Activated B cell treated with CpG ODN at 0.5 μM for 24 hours (primary cell): ENCODE results near the gene PAWR. TPM values are rescaled to one million over a fixed set of nuclear protein-coding genes. Genes with fewer than 3 reads are reported as not detected.

Source experiments
- ATAC-seq: fragments of 200-7000 bp; cut with Tn5 transposase; one replicate; pipeline ENCODE4 v1.10.0; 2021; ENCODE audit warnings: low read depth, mild to moderate bottlenecking, moderate library complexity
- CTCF ChIA-PET: fragments of 350-600 bp; sonication (Branson Sonifier 250); formaldehyde crosslinking; loops from one replicate; lab custom pipeline; 2021; ENCODE audit warnings: antibody characterized with exemption; lab: Charles Lee
- POLR2A ChIA-PET: fragments of 350-600 bp; sonication (Branson Sonifier 250); formaldehyde crosslinking; loops from one replicate; lab custom pipeline; 2021; ENCODE audit warnings: antibody characterized with exemption; lab: Charles Lee
- DNase-seq: peaks from one replicate; pipeline ENCODE4 v3.0.0; 2022
- H3K27ac Mint-ChIP-seq: one replicate; pipeline ENCODE4 v1.8.0; 2020; ENCODE audit warnings: mixed read lengths
- H3K27me3 Mint-ChIP-seq: one replicate; pipeline ENCODE4 v1.8.0; 2021; ENCODE audit warnings: mixed read lengths
- H3K36me3 Mint-ChIP-seq: one replicate; pipeline ENCODE4 v1.8.0; 2021; ENCODE audit warnings: low read depth, mixed read lengths
- H3K4me1 Mint-ChIP-seq: one replicate; pipeline ENCODE4 v1.8.0; 2021; ENCODE audit warnings: mixed read lengths
- H3K4me3 Mint-ChIP-seq: one replicate; pipeline ENCODE4 v1.8.0; 2020; ENCODE audit warnings: mild to moderate bottlenecking, mixed read lengths
- H3K9me3 Mint-ChIP-seq: one replicate; pipeline ENCODE4 v1.8.0; 2020; ENCODE audit warnings: mixed read lengths
- CTCF ChIP-seq: fragments of 200-600 bp; IDR thresholded peaks from one replicate; pipeline ENCODE4 v1.8.0; 2022; ENCODE audit warnings: antibody characterized with exemption, mild to moderate bottlenecking
- intact Hi-C: fragments of 100-400 bp; cut with micrococcal nuclease; formaldehyde crosslinking; loops from one replicate; pipeline ENCODE4 v1.15.1; 2024
- total RNA-seq: library from RNA; stranded (reverse); gene quantifications from 2 replicates; pipeline ENCODE4 v1.2.3, GENCODE V29; 2022

Gene PAWR
- total RNA-seq, 1 donor from 2014 or later: 53.1 TPM

GRCh38 chr12:79597910-79598309 is 92.9 kb downstream of the PAWR start:
- ATAC-seq: no peak

GRCh38 chr12:79596719-79597350 is 93.9 kb downstream of the PAWR start:
- Mint-ChIP-seq H3K27me3 (no peaks in the 10 kb centered on the region), H3K27ac (no peak overlapping the region), H3K4me1 (no peaks in the 10 kb centered on the region), H3K36me3 (peaks cover 22% of the 10 kb centered on the region), H3K4me3 (no peak overlapping the region), H3K9me3 (no peaks in the 10 kb centered on the region)
- ChIA-PET POLR2A (no interaction called here), CTCF (no interaction called here)
- DNase-seq: no peak
- no peak for TF ChIP-seq CTCF
- no peak for ATAC-seq
- intact Hi-C loops: no loop called here

More at GRCh38 chr12:79597910-79598309, 92.9 kb downstream of the PAWR start:
- no peak for TF ChIP-seq CTCF
- Mint-ChIP-seq H3K27me3 (no peaks in the 10 kb centered on the region), H3K4me1 (no peaks in the 10 kb centered on the region), H3K36me3 (peaks cover 19% of the 10 kb centered on the region), H3K9me3 (no peaks in the 10 kb centered on the region), H3K27ac (no peak overlapping the region), H3K4me3 (no peak overlapping the region)
- intact Hi-C loops: no loop called here
- DNase-seq: no peak
- ChIA-PET POLR2A (no interaction called here), CTCF (no interaction called here)

GRCh38 chr12:79595273-79595672 is 95.5 kb downstream of the PAWR start:
- ATAC-seq (no peak), DNase-seq (no peak)
- H3K27me3 Mint-ChIP-seq: no peaks in the 10 kb centered on the region
- no peak overlapping the region for H3K27ac Mint-ChIP-seq
- intact Hi-C loops: no loop called here
- ChIA-PET POLR2A (interaction anchor here (0.6 kb wide), 1 partner anchor 731 kb away, joined by 6 read pairs; no protein-coding TSS in a partner anchor), CTCF (no interaction called here)
- no peak overlapping the region for H3K4me3 Mint-ChIP-seq
- H3K9me3 Mint-ChIP-seq: no peaks in the 10 kb centered on the region
- no peaks in the 10 kb centered on the region for H3K4me1 Mint-ChIP-seq
- H3K36me3 Mint-ChIP-seq: peaks cover 28% of the 10 kb centered on the region
- TF ChIP-seq CTCF: no peak

GRCh38 chr12:79592865-79593264 is 97.9 kb downstream of the PAWR start:
- H3K9me3 Mint-ChIP-seq: no peaks in the 10 kb centered on the region
- DNase-seq (no peak), ATAC-seq (no peak)
- intact Hi-C loops: no loop called here
- TF ChIP-seq CTCF: no peak
- H3K4me3 Mint-ChIP-seq: no peak overlapping the region
- H3K27ac Mint-ChIP-seq: no peak overlapping the region
- POLR2A ChIA-PET: no interaction called here
- H3K27me3 Mint-ChIP-seq: no peaks in the 10 kb centered on the region
- CTCF ChIA-PET: no interaction called here
- no peaks in the 10 kb centered on the region for H3K4me1 Mint-ChIP-seq
- peaks cover 35% of the 10 kb centered on the region for H3K36me3 Mint-ChIP-seq

GRCh38 chr12:79591988-79592387 is 98.8 kb downstream of the PAWR start:
- Mint-ChIP-seq H3K36me3 (peaks cover 37% of the 10 kb centered on the region), H3K27ac (no peak overlapping the region), H3K9me3 (no peaks in the 10 kb centered on the region), H3K4me1 (no peaks in the 10 kb centered on the region), H3K4me3 (no peak overlapping the region), H3K27me3 (no peaks in the 10 kb centered on the region)
- DNase-seq: no peak
- ChIA-PET CTCF (no interaction called here), POLR2A (no interaction called here)
- no peak for TF ChIP-seq CTCF
- intact Hi-C loops: no loop called here
- no peak for ATAC-seq
